IPS-18a (cell line): ENCODE results near the gene MED27.

Source experiments
- H3K27ac ChIP-seq: one replicate; pipeline ENCODE4 v1.5.1; 2013; ENCODE audit warnings: low read length
- H3K27me3 ChIP-seq: one replicate; pipeline ENCODE4 v1.6.1; 2013; ENCODE audit warnings: mild to moderate bottlenecking, low read length; ENCODE audit not compliant: control insufficient read depth, insufficient read depth
- H3K36me3 ChIP-seq: one replicate; pipeline ENCODE4 v1.6.1; 2013; ENCODE audit warnings: low read depth, low read length; ENCODE audit not compliant: control insufficient read depth
- H3K4me1 ChIP-seq: one replicate; pipeline ENCODE4 v1.6.1; 2013; ENCODE audit warnings: low read depth, low read length; ENCODE audit not compliant: control insufficient read depth
- H3K4me3 ChIP-seq: one replicate; pipeline ENCODE4 v1.5.1; 2013; ENCODE audit warnings: low read length
- H3K9ac ChIP-seq: one replicate; pipeline ENCODE4 v1.6.1; 2013; ENCODE audit warnings: mild to moderate bottlenecking, low read length, moderate library complexity
- H3K9me3 ChIP-seq: one replicate; pipeline ENCODE4 v1.6.1; 2013; ENCODE audit warnings: low read depth, low read length; ENCODE audit not compliant: control insufficient read depth

The MED27 gene

GRCh38 chr9:131951155-131951554 is 128.5 kb downstream of the MED27 start:
- Histone ChIP-seq H3K9ac (no peak overlapping the region), H3K36me3 (no peaks in the 10 kb centered on the region), H3K27ac (no peak overlapping the region), H3K4me3 (no peak overlapping the region), H3K4me1 (no peaks in the 10 kb centered on the region), H3K27me3 (no peaks in the 10 kb centered on the region), H3K9me3 (no peaks in the 10 kb centered on the region)

- H3K4me1 ChIP-seq: no peaks in the 10 kb centered on the region
- H3K27me3 ChIP-seq: no peaks in the 10 kb centered on the region
These were observed 129.2 kb downstream of the MED27 start for GRCh38 chr9:131950487-131950886.

DNA sequence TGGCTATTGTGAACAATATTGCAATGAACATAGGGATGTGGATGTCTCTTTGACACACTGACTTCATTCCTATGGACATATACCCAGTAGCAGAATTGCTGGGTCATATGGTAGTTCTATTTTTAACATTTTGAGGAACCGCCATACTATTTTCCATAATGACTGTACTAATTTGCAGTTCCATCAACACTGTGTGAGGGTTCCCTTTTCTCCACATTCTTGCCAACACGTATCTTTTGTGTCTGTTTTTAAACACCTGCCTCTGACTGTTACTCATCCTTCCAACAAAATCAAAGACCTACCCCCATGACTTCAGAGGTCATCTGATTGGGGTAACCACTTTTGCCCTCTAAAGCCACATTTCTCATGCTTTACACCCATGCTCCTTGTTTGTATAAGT is 133.5 kb downstream of the MED27 start:
- Histone ChIP-seq H3K27me3 (no peaks in the 10 kb centered on the region), H3K9me3 (no peaks in the 10 kb centered on the region), H3K9ac (no peak overlapping the region), H3K4me3 (no peak overlapping the region), H3K36me3 (no peaks in the 10 kb centered on the region), H3K4me1 (peaks cover 21% of the 10 kb centered on the region), H3K27ac (no peak overlapping the region)

More at GRCh38 chr9:131950487-131950886, 129.2 kb downstream of the MED27 start:
- Histone ChIP-seq H3K4me3 (no peak overlapping the region), H3K27ac (no peak overlapping the region), H3K9me3 (no peaks in the 10 kb centered on the region), H3K9ac (no peak overlapping the region), H3K36me3 (no peaks in the 10 kb centered on the region)

- no peak overlapping the region for H3K4me3 ChIP-seq
- no peak overlapping the region for H3K27ac ChIP-seq
- H3K9ac ChIP-seq: no peak overlapping the region
- no peaks in the 10 kb centered on the region for H3K36me3 ChIP-seq
- H3K4me1 ChIP-seq: peaks cover 21% of the 10 kb centered on the region
- H3K9me3 ChIP-seq: no peaks in the 10 kb centered on the region
- H3K27me3 ChIP-seq: no peaks in the 10 kb centered on the region
These were observed 136.3 kb downstream of the MED27 start for GRCh38 chr9:131943351-131943841.

DNA sequence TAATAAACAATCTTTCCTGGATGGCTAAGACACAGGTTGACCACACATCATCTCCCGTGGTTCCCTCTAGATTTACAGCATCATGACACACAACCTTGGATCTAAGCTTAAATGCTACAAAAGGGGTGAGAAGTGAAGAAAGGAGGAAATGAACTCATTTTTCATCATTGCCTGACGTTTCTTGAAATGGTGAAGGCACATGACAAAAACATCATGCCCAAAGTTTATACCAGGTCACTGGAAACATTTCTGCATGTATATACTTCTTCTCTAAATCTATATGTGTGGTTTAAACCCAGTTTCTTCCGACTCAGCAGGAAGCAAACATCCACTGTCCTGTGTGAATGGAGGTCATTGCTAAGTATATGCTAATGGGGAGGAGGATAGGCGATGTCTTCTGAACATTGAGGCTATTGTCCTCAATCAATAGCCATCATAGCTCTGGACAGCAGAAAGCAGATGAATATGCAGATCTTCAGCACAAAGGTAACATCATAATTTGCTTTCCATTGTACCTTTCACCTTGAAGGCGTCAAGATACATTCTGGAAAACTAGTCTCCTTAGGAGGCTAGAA is 137.4 kb downstream of the MED27 start:
- Histone ChIP-seq H3K27ac (no peak overlapping the region), H3K4me3 (no peak overlapping the region), H3K9me3 (no peaks in the 10 kb centered on the region), H3K9ac (no peak overlapping the region), H3K4me1 (peaks cover 21% of the 10 kb centered on the region), H3K36me3 (no peaks in the 10 kb centered on the region), H3K27me3 (no peaks in the 10 kb centered on the region)

GRCh38 chr9:131937451-131937850 is 142.2 kb downstream of the MED27 start:
- peaks cover 3% of the 10 kb centered on the region for H3K4me1 ChIP-seq
- H3K27ac ChIP-seq: no peak overlapping the region
- H3K27me3 ChIP-seq: no peaks in the 10 kb centered on the region
- H3K36me3 ChIP-seq: no peaks in the 10 kb centered on the region
- no peaks in the 10 kb centered on the region for H3K9me3 ChIP-seq
- no peak overlapping the region for H3K9ac ChIP-seq
- no peak overlapping the region for H3K4me3 ChIP-seq

DNA sequence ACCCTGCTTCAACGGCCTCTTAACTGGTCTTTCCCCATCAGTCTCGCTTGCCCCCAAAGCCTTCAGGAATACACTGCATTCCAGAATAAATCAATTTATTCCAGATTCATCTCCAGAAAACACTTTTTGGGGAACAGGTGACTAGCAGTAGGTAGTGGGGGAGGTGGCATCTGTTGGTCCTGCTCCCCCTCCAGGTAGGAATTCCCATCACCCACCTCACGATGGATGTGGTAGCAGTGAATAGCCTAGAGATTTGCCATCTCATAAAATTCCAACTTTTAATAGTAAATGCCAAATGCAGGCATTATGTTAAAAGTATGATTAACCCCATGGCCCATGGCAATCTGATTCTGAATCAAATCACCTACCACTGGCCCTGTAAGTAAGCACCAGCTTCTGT is 142.7 kb downstream of the MED27 start:
- H3K9ac ChIP-seq: no peak overlapping the region
- H3K27ac ChIP-seq: no peak overlapping the region
- no peaks in the 10 kb centered on the region for H3K4me1 ChIP-seq
- no peaks in the 10 kb centered on the region for H3K9me3 ChIP-seq
- no peaks in the 10 kb centered on the region for H3K36me3 ChIP-seq
- H3K4me3 ChIP-seq: no peak overlapping the region
- no peaks in the 10 kb centered on the region for H3K27me3 ChIP-seq

DNA sequence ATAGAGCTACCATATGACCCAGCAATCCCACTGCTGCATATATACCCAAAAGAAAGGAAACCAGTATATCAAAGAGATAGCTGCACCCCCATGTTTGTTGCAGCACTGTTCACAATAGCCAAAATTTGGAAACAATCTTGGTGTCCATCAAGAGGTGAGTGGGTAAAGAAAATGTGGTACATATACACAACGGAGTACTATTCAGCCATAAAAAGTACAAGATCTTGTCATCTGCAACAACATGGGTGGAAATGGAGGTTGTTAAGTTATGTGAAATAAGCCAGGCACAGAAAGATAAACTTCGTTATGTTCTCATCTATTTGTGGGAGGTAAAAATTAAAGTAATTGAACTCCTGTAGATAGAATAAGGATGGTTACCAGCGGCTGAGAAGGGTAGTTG is 145.0 kb downstream of the MED27 start:
- H3K36me3 ChIP-seq: no peaks in the 10 kb centered on the region
- H3K9me3 ChIP-seq: no peaks in the 10 kb centered on the region
- H3K9ac ChIP-seq: no peak overlapping the region
- no peaks in the 10 kb centered on the region for H3K4me1 ChIP-seq
- no peak overlapping the region for H3K4me3 ChIP-seq
- H3K27ac ChIP-seq: no peak overlapping the region
- H3K27me3 ChIP-seq: no peaks in the 10 kb centered on the region

GRCh38 chr9:131927091-131927490 is 152.6 kb downstream of the MED27 start:
- no peaks in the 10 kb centered on the region for H3K9me3 ChIP-seq
- no peak overlapping the region for H3K9ac ChIP-seq
- H3K4me3 ChIP-seq: no peak overlapping the region
- H3K27me3 ChIP-seq: no peaks in the 10 kb centered on the region
- peaks cover 16% of the 10 kb centered on the region for H3K4me1 ChIP-seq
- H3K27ac ChIP-seq: no peak overlapping the region
- H3K36me3 ChIP-seq: no peaks in the 10 kb centered on the region

- H3K4me3 ChIP-seq: no peak overlapping the region
- H3K4me1 ChIP-seq: peaks cover 16% of the 10 kb centered on the region
- no peak overlapping the region for H3K9ac ChIP-seq
- no peak overlapping the region for H3K27ac ChIP-seq
- no peaks in the 10 kb centered on the region for H3K27me3 ChIP-seq
- no peaks in the 10 kb centered on the region for H3K36me3 ChIP-seq
- no peaks in the 10 kb centered on the region for H3K9me3 ChIP-seq
These were observed 153.2 kb downstream of the MED27 start for GRCh38 chr9:131926360-131926922.

DNA sequence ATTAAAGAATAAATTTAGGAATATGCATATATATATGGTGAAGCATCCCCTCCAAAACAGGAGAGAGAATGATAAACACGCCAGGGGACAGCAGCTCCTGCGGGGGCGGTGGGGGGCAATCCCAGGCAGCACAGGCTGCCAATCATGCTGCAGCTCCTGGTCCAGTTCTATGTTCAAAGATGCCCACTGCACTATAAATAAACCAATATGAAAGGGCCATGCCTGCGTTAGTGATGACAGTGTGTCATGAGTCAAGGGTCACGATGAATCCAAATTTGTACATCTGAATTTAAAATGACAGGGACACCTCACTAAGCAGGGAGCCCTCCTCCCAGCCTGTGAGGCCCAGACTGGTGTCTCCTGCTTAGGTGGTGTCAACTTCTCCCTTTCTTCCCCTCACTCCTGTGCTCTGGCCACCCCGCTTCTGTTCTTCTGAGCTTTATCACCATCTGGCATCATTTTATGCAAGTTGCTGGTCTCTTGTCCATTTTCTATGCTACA is 153.9 kb downstream of the MED27 start:
- Histone ChIP-seq H3K9ac (no peak overlapping the region), H3K4me1 (peaks cover 18% of the 10 kb centered on the region), H3K27me3 (no peaks in the 10 kb centered on the region)

DNA sequence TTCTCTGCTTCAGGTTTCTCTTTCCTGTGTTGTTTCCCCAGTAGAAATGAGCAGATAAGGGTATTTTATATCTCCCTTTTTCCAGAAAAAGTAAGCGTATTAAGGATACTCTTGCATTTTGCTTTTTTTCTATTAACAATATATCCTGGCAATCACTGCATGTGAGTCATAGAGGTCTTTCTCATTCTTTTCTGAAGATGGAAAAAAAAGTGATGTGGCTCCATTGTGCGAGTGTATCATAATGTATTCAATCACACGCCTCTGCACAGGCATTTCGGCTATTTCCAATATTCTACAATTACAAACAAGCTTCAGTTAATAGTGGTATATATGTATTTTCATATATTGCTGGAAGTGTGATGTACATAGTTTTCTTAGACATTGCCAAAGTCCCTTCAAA is 155.9 kb downstream of the MED27 start:
- Histone ChIP-seq H3K4me1 (peaks cover 25% of the 10 kb centered on the region), H3K27ac (no peak overlapping the region), H3K9me3 (no peaks in the 10 kb centered on the region), H3K4me3 (no peak overlapping the region), H3K36me3 (no peaks in the 10 kb centered on the region), H3K27me3 (no peaks in the 10 kb centered on the region), H3K9ac (no peak overlapping the region)

More for the DNA sequence above, 153.9 kb downstream of the MED27 start:
- H3K9me3 ChIP-seq: no peaks in the 10 kb centered on the region
- no peak overlapping the region for H3K27ac ChIP-seq
- H3K36me3 ChIP-seq: no peaks in the 10 kb centered on the region
- no peak overlapping the region for H3K4me3 ChIP-seq
